HepG2 (cell line): ENCODE results near the gene CCT6A. TPM values are rescaled to one million over a fixed set of nuclear protein-coding genes. Genes with fewer than 3 reads are reported as not detected.

Source experiments
- CSRNP1 ChIP-seq: sonication (generic); formaldehyde crosslinking; IDR thresholded peaks from 2 replicates; pipeline ENCODE4 v1.8.1; 2023; ENCODE audit warnings: mild to moderate bottlenecking, missing genetic modification reagents
- CTCF ChIP-seq: sonication (generic); formaldehyde crosslinking; IDR thresholded peaks from 2 replicates; pipeline ENCODE4 v1.5.0; 2020; ENCODE audit warnings: mild to moderate bottlenecking, missing genetic modification reagents, moderate library complexity
- ELF1 ChIP-seq: sonication (generic); formaldehyde crosslinking; IDR thresholded peaks from 2 replicates; pipeline ENCODE4 v1.4.0; 2020; ENCODE audit warnings: missing genetic modification reagents
- FLYWCH1 ChIP-seq: sonication (generic); formaldehyde crosslinking; IDR thresholded peaks from 2 replicates; pipeline ENCODE4 v1.8.1; 2023; ENCODE audit warnings: mild to moderate bottlenecking, missing genetic modification reagents
- FOSL2 ChIP-seq: sonication (generic); formaldehyde crosslinking; IDR thresholded peaks from 2 replicates; pipeline ENCODE4 v1.4.0; 2020; ENCODE audit warnings: missing genetic modification reagents
- FOXA3 ChIP-seq: IDR thresholded peaks from 2 replicates; pipeline ENCODE4 v1.6.1; 2016; ENCODE audit warnings: missing genetic modification reagents, missing compliant biosample characterization
- PHF5A ChIP-seq: IDR thresholded peaks from one replicate; pipeline ENCODE4 v1.6.1; 2018; ENCODE audit warnings: low read depth, missing genetic modification reagents; ENCODE audit not compliant: unreplicated experiment
- POGZ ChIP-seq: sonication (generic); formaldehyde crosslinking; IDR thresholded peaks from 2 replicates; pipeline ENCODE4 v1.4.0; 2020; ENCODE audit warnings: mild to moderate bottlenecking, missing genetic modification reagents
- RNF219 ChIP-seq: sonication (generic); formaldehyde crosslinking; IDR thresholded peaks from 2 replicates; pipeline ENCODE4 v1.5.0; 2020; ENCODE audit warnings: mild to moderate bottlenecking, missing genetic modification reagents
- SAFB2 ChIP-seq: sonication (generic); formaldehyde crosslinking; IDR thresholded peaks from 2 replicates; pipeline ENCODE4 v1.5.1; 2020; ENCODE audit warnings: missing genetic modification reagents, low read depth, mild to moderate bottlenecking, borderline replicate concordance
- SMARCE1 ChIP-seq: fragments of 450-650 bp; IDR thresholded peaks from 2 replicates; pipeline ENCODE4 v1.6.1; 2017; ENCODE audit warnings: borderline replicate concordance
- SRY ChIP-seq: sonication (generic); formaldehyde crosslinking; IDR thresholded peaks from 2 replicates; pipeline ENCODE4 v1.8.0; 2022; ENCODE audit warnings: mild to moderate bottlenecking, missing genetic modification reagents
- TARDBP ChIP-seq: sonication (generic); formaldehyde crosslinking; IDR thresholded peaks from 2 replicates; pipeline ENCODE4 v1.8.0; 2022; ENCODE audit warnings: mild to moderate bottlenecking, missing genetic modification reagents
- THRA ChIP-seq: sonication (generic); formaldehyde crosslinking; IDR thresholded peaks from 2 replicates; pipeline ENCODE4 v1.4.0; 2020; ENCODE audit warnings: missing genetic modification reagents, borderline replicate concordance
- TRIM24 ChIP-seq: sonication (generic); formaldehyde crosslinking; IDR thresholded peaks from 2 replicates; pipeline ENCODE4 v1.8.0; 2022; ENCODE audit warnings: mild to moderate bottlenecking, missing genetic modification reagents
- ZBTB10 ChIP-seq: sonication (generic); formaldehyde crosslinking; IDR thresholded peaks from 2 replicates; pipeline ENCODE4 v1.4.0; 2020; ENCODE audit warnings: missing genetic modification reagents, borderline replicate concordance
- ZNF337 ChIP-seq: sonication (generic); formaldehyde crosslinking; IDR thresholded peaks from 2 replicates; pipeline ENCODE4 v1.5.1; 2020; ENCODE audit warnings: missing genetic modification reagents, low read depth, mild to moderate bottlenecking, borderline replicate concordance
- ZNF451 ChIP-seq: sonication (generic); formaldehyde crosslinking; IDR thresholded peaks from 2 replicates; pipeline ENCODE4 v1.5.0; 2020; ENCODE audit warnings: mild to moderate bottlenecking, missing genetic modification reagents
- ZNF883 ChIP-seq: sonication (generic); formaldehyde crosslinking; IDR thresholded peaks from 2 replicates; pipeline ENCODE4 v1.5.1; 2020; ENCODE audit warnings: mild to moderate bottlenecking, missing genetic modification reagents; ENCODE audit errors: not compliant biosample characterization
- polyA plus RNA-seq, 8 experiments: library from polyadenylated mRNA; depleted of rRNA in 3 of 8; stranded (reverse) in 7 of 8; unstranded in 1 of 8; fragments of >200 nt; fragmentation: Illumina TruSeq in 4 of 8; extraction: Trizol in 4 of 8; gene quantifications; 2 replicates each; pipeline versions ENCODE4 v1.2.1 to v1.2.3, GENCODE V29; 2011 to 2016; ENCODE audit warnings: low read depth in 4 of 8, missing spikeins in 1 of 8, mixed read lengths in 1 of 8; ENCODE audit not compliant: insufficient read depth in 1 of 8
- total RNA-seq, 5 experiments: library from RNA; depleted of rRNA; stranded (reverse); fragments of >200 nt; fragmentation: Illumina TruSeq; extraction: Trizol; gene quantifications; 2 replicates each; pipeline ENCODE4 v1.2.3, GENCODE V29; 2016; ENCODE audit warnings: low read depth in 1 of 5

The CCT6A gene
- total and polyA plus RNA-seq, 2 of the 13 experiments (the other 11 are each of a cell fraction or from before 2014, with no cell fraction given) = 219 to 292 TPM

- TF ChIP-seq THRA (peak; percentile 49; the same call in 1 of the 2 replicates), TARDBP (no peak), CSRNP1 (CRISPR knock-in tag) (no peak), ZNF337 (CRISPR knock-in tag) (no peak), POGZ (CRISPR knock-in tag) (peak; percentile 43; the same call in 1 of the 2 replicates), CTCF (CRISPR knock-in tag) (peak; percentile 34), RNF219 (no peak), FOSL2 (CRISPR knock-in tag) (peak; percentile 24; the same call in 1 of the 2 replicates), FOXA3 (peak; percentile 55), ZNF883 (CRISPR knock-in tag) (peak; percentile 72), PHF5A (peak; percentile 62), FLYWCH1 (CRISPR knock-in tag) (no peak), ZNF451 (no peak), SMARCE1 (no peak), SAFB2 (CRISPR knock-in tag) (0 out of 2 replicates have a peak, but pooled peaks have one; percentile 58), ZBTB10 (CRISPR knock-in tag) (no peak), ELF1 (CRISPR knock-in tag) (peak; percentile 6; the same call in 1 of the 2 replicates), TRIM24 (CRISPR knock-in tag) (no peak), SRY (CRISPR knock-in tag) (peak; percentile 63)
Observed at GRCh38 chr7:56033671-56034432, 17.7 kb upstream of the CCT6A start (continued).
